GM12892 (cell line): Measurements from ENCODE around the gene ZNF224.

Experiments used
- POLR2A ChIP-seq: IDR thresholded peaks from 2 replicates; pipeline ENCODE4 v1.6.1; 2011; ENCODE audit warnings: low read depth, low read length, control low read depth
- POLR2AphosphoS5 ChIP-seq: IDR thresholded peaks from 2 replicates; pipeline ENCODE4 v1.6.1; 2011; ENCODE audit warnings: low read depth, low read length, control low read depth
- TAF1 ChIP-seq: IDR thresholded peaks from 2 replicates; pipeline ENCODE4 v1.6.1; 2011; ENCODE audit warnings: low read depth, mild to moderate bottlenecking, control low read depth, low read length, borderline replicate concordance

DNA sequence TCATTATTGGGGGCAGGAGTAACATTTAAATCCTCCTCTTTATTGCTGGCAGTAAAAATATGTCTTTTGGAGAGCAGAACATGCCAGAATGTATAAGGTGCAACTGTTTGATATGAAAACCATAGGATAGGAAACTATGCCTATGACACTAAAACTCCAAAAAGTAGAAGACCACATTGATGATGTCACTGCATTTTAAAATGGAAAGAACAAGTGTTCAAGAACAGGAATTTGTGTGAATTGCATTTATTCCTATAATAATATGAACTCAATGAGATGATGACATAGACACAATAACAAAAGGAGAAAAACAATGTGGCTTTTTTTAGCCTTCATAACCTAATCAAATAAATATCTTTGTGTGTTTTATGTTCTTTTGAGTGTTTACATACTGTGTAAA is 15.3 kb downstream of the ZNF224 start:
- TF ChIP-seq POLR2A (no peak), POLR2AphosphoS5 (no peak), TAF1 (no peak)
